ENCODE data around the gene ZNF546.

The ZNF546 gene

GRCh38 chr19:40056505-40056904 lies 59.6 kb downstream of the ZNF546 start:
- DNase-seq = no peak

DNA sequence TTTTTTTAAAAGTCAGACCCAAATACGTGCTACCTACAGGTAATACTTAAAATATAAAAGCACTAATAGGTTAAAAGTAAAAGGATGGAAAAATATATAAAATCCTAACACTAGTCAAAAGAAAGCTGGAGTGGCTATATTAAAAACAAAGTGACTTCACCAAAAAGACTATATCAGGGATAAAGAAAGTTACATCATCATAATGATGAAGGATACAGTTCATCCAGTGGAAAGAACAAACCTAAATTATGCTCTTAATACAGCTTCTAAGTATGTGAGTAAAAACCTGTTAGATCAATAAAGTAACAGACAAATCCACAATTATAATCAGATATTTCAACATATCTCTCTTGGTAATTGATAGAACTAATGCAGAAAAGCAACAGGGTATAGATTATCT lies 60.3 kb downstream of the ZNF546 start:
- DNase-seq = no peak

DNA sequence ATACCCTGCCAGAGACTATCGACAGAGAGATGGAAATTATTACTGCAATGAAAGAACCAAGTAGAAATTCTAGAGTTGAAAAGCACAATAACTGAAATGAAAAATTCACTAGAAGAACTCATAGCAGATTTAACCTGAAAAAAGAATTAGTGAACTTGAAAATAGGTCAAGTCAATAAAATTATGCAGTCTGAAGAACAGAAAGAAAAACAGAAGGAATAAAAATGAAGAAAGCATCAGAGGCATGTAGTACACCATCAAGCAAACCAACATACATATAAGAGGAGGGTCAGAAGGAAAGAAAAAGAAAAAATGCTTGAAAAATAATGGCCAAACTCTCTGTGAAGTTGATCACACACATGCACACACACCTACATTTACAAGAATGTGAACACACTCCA lies 62.8 kb downstream of the ZNF546 start:
- DNase-seq = no peak

DNA sequence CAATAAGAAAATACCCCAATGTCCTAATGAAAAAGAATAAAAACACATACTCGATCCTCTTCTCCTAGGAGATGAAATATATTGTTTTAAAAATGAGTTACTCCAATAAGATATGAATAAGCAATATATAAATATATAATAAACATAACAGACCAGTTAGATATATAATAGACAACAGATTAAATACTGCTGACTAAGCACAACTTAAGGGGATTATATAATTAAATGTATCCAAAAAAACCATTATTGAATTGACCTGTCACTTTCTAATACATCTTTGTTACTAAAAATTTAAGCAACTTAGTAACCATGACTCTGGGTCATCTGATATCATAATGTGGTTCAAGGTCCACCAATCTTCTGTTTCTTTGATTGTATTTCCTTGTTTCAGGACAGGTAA lies 73.2 kb downstream of the ZNF546 start:
- no peak for DNase-seq

All from stimulated activated CD4-positive, alpha-beta T cell treated with anti-CD3 and anti-CD28 coated beads, Interleukin-15, amount 100 ng/mL, for 24 hours (primary cell).